Stimulated activated memory B cell treated with anti-CD40 and anti-IgM and Interleukin-4, amounts not matched to agents 10 μg/mL and 1 μg/mL and 100 μg/mL, for 72 hours (primary cell): ENCODE measurements around the gene RAB3GAP2.
"Not testable (repeated sequence)": the region's sequence is repeated elsewhere in the genome, so short reads cannot be mapped to it uniquely, and the experiment has no call there.

ENCODE experiments used
- ATAC-seq: fragments of 150-1000 bp; cut with Tn5 transposase; 2 replicates; pipeline ENCODE4 v1.10.0; 2021
- H3K27ac Mint-ChIP-seq: one replicate; pipeline ENCODE4 v1.8.0; 2022; ENCODE audit warnings: mild to moderate bottlenecking, mixed read lengths
- H3K27me3 Mint-ChIP-seq: one replicate; pipeline ENCODE4 v1.8.0; 2022; ENCODE audit warnings: mixed read lengths
- H3K36me3 Mint-ChIP-seq: one replicate; pipeline ENCODE4 v1.8.0; 2022; ENCODE audit warnings: mixed read lengths
- H3K4me1 Mint-ChIP-seq: one replicate; pipeline ENCODE4 v1.8.0; 2022; ENCODE audit warnings: mixed read lengths
- H3K4me3 Mint-ChIP-seq: one replicate; pipeline ENCODE4 v1.8.0; 2022; ENCODE audit warnings: mild to moderate bottlenecking, moderate library complexity, mixed read lengths
- H3K9me3 Mint-ChIP-seq: one replicate; pipeline ENCODE4 v1.8.0; 2022; ENCODE audit warnings: mixed read lengths

RAB3GAP2 gene

DNA sequence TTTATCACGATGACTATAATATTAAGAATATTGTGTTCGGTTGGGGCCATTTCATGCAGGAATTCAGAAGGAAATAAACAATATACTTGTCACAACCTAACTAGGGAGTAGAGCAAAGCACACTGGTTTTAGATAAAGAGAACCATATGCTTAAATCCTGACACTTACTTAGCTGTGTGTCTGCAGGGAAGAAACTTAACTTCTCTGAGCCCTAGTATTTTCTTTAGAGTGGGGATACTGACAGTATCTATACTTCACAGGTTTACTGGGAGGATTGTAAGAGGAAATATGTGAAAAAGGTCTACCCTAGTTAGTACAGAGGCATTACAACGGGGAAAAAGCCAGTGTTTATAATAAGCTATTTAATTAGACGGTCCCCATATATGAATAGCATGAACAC is 105.4 kb downstream of the RAB3GAP2 start:
- Mint-ChIP-seq H3K27ac (no peak overlapping the region), H3K4me1 (no peaks in the 10 kb centered on the region), H3K4me3 (no peak overlapping the region), H3K36me3 (peaks cover 50% of the 10 kb centered on the region), H3K9me3 (no peaks in the 10 kb centered on the region), H3K27me3 (no peaks in the 10 kb centered on the region)
- no peak for ATAC-seq

- H3K9me3 Mint-ChIP-seq, result no peaks in the 10 kb centered on the region
- H3K36me3 Mint-ChIP-seq, result peaks cover 42% of the 10 kb centered on the region
- no peak overlapping the region for H3K27ac Mint-ChIP-seq
These were observed 107.7 kb downstream of the RAB3GAP2 start for GRCh38 chr1:220164517-220164916.

GRCh38 chr1:220164116-220164515 is 108.1 kb downstream of the RAB3GAP2 start:
- H3K27ac Mint-ChIP-seq, result no peak overlapping the region
- H3K9me3 Mint-ChIP-seq, result no peaks in the 10 kb centered on the region
- no peaks in the 10 kb centered on the region for H3K4me1 Mint-ChIP-seq
- H3K27me3 Mint-ChIP-seq, result no peaks in the 10 kb centered on the region
- H3K4me3 Mint-ChIP-seq, result no peak overlapping the region
- peaks cover 38% of the 10 kb centered on the region for H3K36me3 Mint-ChIP-seq
- ATAC-seq, result no peak

More at GRCh38 chr1:220164517-220164916, 107.7 kb downstream of the RAB3GAP2 start:
- Mint-ChIP-seq H3K4me3 (no peak overlapping the region), H3K4me1 (no peaks in the 10 kb centered on the region), H3K27me3 (no peaks in the 10 kb centered on the region)
- ATAC-seq, result no peak

- Mint-ChIP-seq H3K4me1 (no peaks in the 10 kb centered on the region), H3K36me3 (peaks cover 46% of the 10 kb centered on the region), H3K4me3 (no peak overlapping the region), H3K9me3 (no peaks in the 10 kb centered on the region), H3K27ac (peak overlapping the region; percentile 12), H3K27me3 (no peaks in the 10 kb centered on the region)
- no peak for ATAC-seq
These were observed 112.2 kb downstream of the RAB3GAP2 start for GRCh38 chr1:220160027-220160426.

- no peaks in the 10 kb centered on the region for H3K9me3 Mint-ChIP-seq
These were observed 113.2 kb downstream of the RAB3GAP2 start for GRCh38 chr1:220159041-220159440.

DNA sequence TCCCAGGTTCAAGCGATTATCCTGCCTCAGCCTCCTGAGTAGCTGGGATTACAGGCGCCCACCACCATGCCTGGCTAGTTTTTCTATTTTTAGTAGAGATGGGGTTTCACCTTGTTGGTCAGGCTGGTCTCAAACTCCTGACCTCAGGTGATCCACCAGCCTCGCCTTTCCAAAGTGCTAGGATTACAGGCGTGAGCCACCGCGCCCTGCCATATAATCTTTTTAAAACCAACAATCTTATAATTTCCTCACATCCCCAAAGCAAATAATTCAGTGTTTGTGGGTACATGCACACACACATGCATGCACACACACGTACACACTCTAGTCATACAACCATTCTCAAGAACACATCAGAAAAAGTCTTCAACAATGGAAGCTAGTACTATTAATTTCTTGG is 113.7 kb downstream of the RAB3GAP2 start:
- not testable (repeated sequence) for H3K27me3 Mint-ChIP-seq, H3K4me3 Mint-ChIP-seq, ATAC-seq, H3K9me3 Mint-ChIP-seq, H3K4me1 Mint-ChIP-seq, H3K27ac Mint-ChIP-seq
- H3K36me3 Mint-ChIP-seq, result peaks cover 56% of the 10 kb centered on the region

More at GRCh38 chr1:220159041-220159440, 113.2 kb downstream of the RAB3GAP2 start:
- no peak overlapping the region for H3K27ac Mint-ChIP-seq
- H3K4me1 Mint-ChIP-seq, result no peaks in the 10 kb centered on the region
- ATAC-seq, result no peak
- H3K36me3 Mint-ChIP-seq, result peaks cover 51% of the 10 kb centered on the region
- H3K4me3 Mint-ChIP-seq, result no peak overlapping the region
- no peaks in the 10 kb centered on the region for H3K27me3 Mint-ChIP-seq

DNA sequence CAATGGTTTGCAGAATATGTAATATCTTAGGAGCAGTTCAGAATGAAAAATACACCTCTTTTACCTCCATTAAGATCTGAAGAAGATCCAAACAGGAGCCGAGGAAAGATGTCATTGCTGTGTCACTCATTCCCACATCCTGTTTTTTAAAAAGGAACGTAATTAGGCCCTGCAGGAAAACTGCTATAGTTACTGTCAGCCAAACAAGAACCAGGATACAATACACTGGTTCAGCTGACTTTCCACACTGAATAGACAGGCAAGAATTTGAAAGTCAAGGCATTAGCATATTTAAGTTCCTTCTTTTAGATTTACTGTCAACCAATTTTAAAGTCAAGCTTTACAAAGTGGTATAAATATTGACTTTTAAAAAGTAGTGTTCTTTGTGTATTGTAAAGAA is 114.5 kb downstream of the RAB3GAP2 start:
- no peak for ATAC-seq
- peaks cover 62% of the 10 kb centered on the region for H3K36me3 Mint-ChIP-seq
- H3K9me3 Mint-ChIP-seq, result no peaks in the 10 kb centered on the region
- no peak overlapping the region for H3K4me3 Mint-ChIP-seq
- no peak overlapping the region for H3K27ac Mint-ChIP-seq
- H3K27me3 Mint-ChIP-seq, result no peaks in the 10 kb centered on the region
- no peaks in the 10 kb centered on the region for H3K4me1 Mint-ChIP-seq

DNA sequence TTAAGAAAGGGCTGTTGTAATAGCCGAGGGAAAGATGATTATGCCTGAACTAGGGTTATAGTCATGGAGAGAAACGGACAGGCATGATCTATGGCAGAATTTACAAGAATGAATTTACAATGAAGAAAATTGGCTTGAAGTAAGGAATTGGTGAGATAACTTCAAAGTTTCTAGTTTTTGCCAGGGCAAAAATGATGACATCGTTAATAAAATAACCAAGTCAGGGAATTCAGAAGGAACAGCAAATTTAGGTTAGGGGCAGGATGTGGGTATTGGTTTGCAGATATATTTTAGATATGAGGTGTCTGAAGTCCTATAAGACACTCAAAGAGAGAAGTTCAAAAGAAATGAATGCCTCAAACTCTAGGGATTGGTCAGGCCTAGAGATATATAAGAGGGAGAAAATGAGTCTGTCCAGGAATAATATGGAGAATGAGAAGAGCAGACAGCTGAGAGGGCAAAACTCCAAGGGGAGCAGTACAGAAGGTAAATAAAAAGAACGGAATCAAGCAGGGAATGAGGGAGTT is 115.6 kb downstream of the RAB3GAP2 start:
- Mint-ChIP-seq H3K27ac (peak overlapping the region; percentile 42), H3K4me3 (no peak overlapping the region), H3K4me1 (no peaks in the 10 kb centered on the region), H3K9me3 (no peaks in the 10 kb centered on the region), H3K36me3 (peaks cover 72% of the 10 kb centered on the region), H3K27me3 (no peaks in the 10 kb centered on the region)
- no peak for ATAC-seq

DNA sequence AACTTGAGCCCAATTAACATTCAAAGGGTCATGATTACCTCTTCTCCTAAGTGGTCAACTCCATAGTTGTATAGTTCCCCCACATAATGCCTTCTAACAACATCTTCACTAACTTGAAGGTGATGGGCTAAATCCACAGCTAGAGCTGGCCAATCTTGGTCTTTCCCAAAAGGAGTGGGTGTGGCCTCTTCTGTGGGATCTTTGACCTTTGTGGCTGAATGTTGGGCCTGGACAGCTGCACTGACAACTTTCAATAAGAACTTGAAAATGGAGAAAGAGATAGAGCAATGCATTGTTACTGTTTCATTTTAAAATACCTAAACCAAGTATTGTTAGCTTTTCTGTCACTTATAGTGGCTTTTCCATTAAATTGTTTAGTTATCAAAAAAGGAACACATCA is 119.1 kb downstream of the RAB3GAP2 start:
- H3K27ac Mint-ChIP-seq, result no peak overlapping the region
- no peaks in the 10 kb centered on the region for H3K9me3 Mint-ChIP-seq
- no peaks in the 10 kb centered on the region for H3K27me3 Mint-ChIP-seq
- no peak overlapping the region for H3K4me3 Mint-ChIP-seq
- H3K36me3 Mint-ChIP-seq, result peaks cover 59% of the 10 kb centered on the region
- H3K4me1 Mint-ChIP-seq, result no peaks in the 10 kb centered on the region
- ATAC-seq, result no peak

- Mint-ChIP-seq H3K27me3 (no peaks in the 10 kb centered on the region), H3K4me1 (no peaks in the 10 kb centered on the region), H3K27ac (no peak overlapping the region), H3K9me3 (no peaks in the 10 kb centered on the region), H3K4me3 (no peak overlapping the region), H3K36me3 (peaks cover 52% of the 10 kb centered on the region)
- no peak for ATAC-seq
These were observed 120.8 kb downstream of the RAB3GAP2 start for GRCh38 chr1:220151454-220151853.

DNA sequence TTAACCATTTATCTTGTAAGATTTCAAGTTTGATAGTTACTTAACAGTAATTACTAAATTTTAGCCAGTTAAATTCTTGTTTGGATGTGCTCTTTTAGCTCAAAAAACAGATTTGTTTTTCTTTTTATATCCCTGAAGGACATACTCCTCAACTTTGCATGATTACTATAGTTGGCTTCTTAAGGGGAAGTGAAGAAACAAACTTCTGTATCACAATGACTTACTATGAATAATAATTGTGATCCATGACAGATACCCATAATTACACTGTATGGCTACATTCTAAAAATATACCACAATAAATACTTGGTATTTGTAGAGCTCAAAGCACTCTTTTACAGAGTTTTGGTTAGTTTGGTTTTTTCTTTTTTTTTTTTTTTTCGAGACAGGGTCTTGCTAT is 122.5 kb downstream of the RAB3GAP2 start:
- peak; percentile 67 for ATAC-seq
- H3K4me3 Mint-ChIP-seq, result no peak overlapping the region
- H3K4me1 Mint-ChIP-seq, result no peaks in the 10 kb centered on the region
- H3K9me3 Mint-ChIP-seq, result no peaks in the 10 kb centered on the region
- peaks cover 57% of the 10 kb centered on the region for H3K36me3 Mint-ChIP-seq
- H3K27me3 Mint-ChIP-seq, result no peaks in the 10 kb centered on the region
- peak overlapping the region; percentile 32 for H3K27ac Mint-ChIP-seq

DNA sequence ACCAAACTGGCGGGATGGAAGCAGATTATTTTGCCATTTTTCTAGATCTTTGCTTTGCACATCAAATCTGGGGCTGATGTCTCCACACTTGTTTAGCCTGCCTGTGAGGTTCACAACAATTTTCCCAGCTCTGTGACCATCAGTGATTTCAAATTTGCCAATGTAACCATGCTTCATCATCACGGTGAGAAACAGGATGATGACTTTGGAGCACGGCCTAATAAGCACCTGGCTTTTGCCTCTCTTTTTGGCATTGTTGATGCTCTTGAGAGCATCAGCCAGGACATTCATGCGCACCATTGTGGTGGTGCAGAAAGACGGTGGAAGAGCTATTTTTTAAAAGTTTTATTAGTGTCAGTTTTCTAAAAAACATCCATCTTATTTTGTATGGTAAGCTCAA is 128.2 kb downstream of the RAB3GAP2 start:
- no peak overlapping the region for H3K27ac Mint-ChIP-seq
- H3K27me3 Mint-ChIP-seq, result no peaks in the 10 kb centered on the region
- no peak for ATAC-seq
- peaks cover 56% of the 10 kb centered on the region for H3K36me3 Mint-ChIP-seq
- H3K9me3 Mint-ChIP-seq, result no peaks in the 10 kb centered on the region
- H3K4me3 Mint-ChIP-seq, result no peak overlapping the region
- H3K4me1 Mint-ChIP-seq, result no peaks in the 10 kb centered on the region

DNA sequence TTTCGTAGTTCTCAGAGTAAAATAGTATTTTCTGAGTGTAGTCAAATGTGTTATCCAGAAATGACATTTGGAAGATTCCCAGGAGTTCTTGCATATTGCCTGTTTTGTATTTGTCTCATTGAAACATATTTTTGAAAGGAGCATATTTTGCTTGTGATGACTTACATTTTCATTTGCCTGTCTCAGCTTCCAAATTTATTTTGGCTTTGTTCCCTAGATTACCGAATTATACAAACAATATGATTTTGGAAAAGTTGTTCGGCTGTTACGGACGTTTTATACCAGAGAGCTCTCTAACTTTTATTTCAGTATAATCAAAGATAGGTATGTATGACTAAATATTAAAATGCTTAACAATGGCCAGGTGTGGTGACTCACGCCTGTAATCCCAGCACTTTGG is 132.3 kb downstream of the RAB3GAP2 start:
- peaks cover 41% of the 10 kb centered on the region for H3K36me3 Mint-ChIP-seq
- no peak for ATAC-seq
- no peaks in the 10 kb centered on the region for H3K9me3 Mint-ChIP-seq
- H3K4me1 Mint-ChIP-seq, result no peaks in the 10 kb centered on the region
- H3K27me3 Mint-ChIP-seq, result no peaks in the 10 kb centered on the region
- H3K27ac Mint-ChIP-seq, result no peak overlapping the region
- no peak overlapping the region for H3K4me3 Mint-ChIP-seq

DNA sequence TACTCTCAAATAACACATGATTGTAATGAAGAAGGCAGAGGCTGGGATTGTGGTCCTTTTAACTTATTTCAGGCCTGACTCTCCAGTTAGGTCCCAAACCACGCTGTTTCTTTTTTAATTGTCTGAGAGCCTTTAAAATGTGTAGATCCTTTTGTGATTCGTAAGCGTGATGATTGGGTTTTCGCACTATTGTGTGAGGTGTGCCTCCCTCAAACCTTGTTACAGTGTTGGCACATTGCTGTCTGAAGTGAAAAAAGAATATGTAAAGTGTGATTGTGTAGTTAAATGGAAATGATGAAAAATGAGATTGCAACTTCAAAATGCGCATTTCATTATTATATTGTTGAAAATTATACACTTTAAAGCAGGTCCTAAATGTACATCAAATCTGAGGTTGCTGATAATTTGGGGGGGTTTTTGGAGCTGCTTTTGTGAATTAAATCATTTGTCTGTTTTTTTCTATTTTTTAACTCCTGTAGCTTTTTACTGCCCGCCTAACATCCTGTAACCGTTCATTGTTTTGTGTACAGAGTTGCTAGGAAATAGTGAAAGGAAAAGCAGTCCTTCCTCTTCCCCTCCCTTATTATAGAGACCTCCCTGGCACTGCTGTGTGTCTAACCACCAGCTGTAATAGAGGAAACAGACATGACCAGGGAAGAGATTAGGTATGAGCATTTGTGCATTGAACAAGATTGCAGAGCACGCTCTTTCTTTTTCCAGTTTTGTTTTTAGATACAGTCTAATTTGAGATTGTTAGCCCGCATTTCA is 135.1 kb downstream of the RAB3GAP2 start:
- Mint-ChIP-seq H3K4me1 (peaks cover 4% of the 10 kb centered on the region), H3K27ac (no peak overlapping the region), H3K4me3 (no peak overlapping the region), H3K27me3 (no peaks in the 10 kb centered on the region), H3K9me3 (no peaks in the 10 kb centered on the region), H3K36me3 (peaks cover 56% of the 10 kb centered on the region)
- ATAC-seq, result no peak

GRCh38 chr1:220135755-220136154 is 136.5 kb downstream of the RAB3GAP2 start:
- Mint-ChIP-seq H3K27ac (no peak overlapping the region), H3K36me3 (peaks cover 47% of the 10 kb centered on the region), H3K27me3 (no peaks in the 10 kb centered on the region), H3K4me1 (peaks cover 4% of the 10 kb centered on the region), H3K4me3 (no peak overlapping the region), H3K9me3 (no peaks in the 10 kb centered on the region)
- ATAC-seq, result no peak

GRCh38 chr1:220129479-220130210 is 142.6 kb downstream of the RAB3GAP2 start:
- Mint-ChIP-seq H3K27ac (no peak overlapping the region), H3K4me3 (no peak overlapping the region), H3K4me1 (peaks cover 13% of the 10 kb centered on the region), H3K27me3 (no peaks in the 10 kb centered on the region), H3K36me3 (peaks cover 68% of the 10 kb centered on the region), H3K9me3 (peaks cover 4% of the 10 kb centered on the region)
- no peak for ATAC-seq
